HCT116 (cell line): ENCODE results near the gene OBSCN. TPM values are rescaled to one million over a fixed set of nuclear protein-coding genes. Genes with fewer than 3 reads are reported as not detected.

ENCODE experiments used
- ATAC-seq: fragments of 200-7000 bp; cut with Tn5 transposase; 2 replicates; pipeline ENCODE4 v1.9.1; 2020; ENCODE audit warnings: mild to moderate bottlenecking, moderate library complexity
- BruUV-seq: library from RNA; stranded (reverse); fragments of 400-500 nt; replicated peaks from 2 replicates; lab custom pipeline; 2021; lab: Mats Ljungman, UMichigan
- CTCF ChIA-PET: fragments of 300-600 bp; sonication (Branson Sonifier 250); formaldehyde crosslinking; loops from one replicate; lab custom pipeline; 2021; ENCODE audit warnings: antibody characterized with exemption; lab: Charles Lee
- POLR2A ChIA-PET: fragments of 300-600, 350-600 bp; sonication (Branson Sonifier 250); formaldehyde crosslinking; loops from one replicate; lab custom pipeline; 2021; ENCODE audit warnings: antibody characterized with exemption; lab: Charles Lee
- RAD21 ChIA-PET, 2 experiments: fragments of 300-600 bp; sonication (Branson Sonifier 250); formaldehyde crosslinking; loops; one replicate each; lab custom pipeline; 2023; ENCODE audit warnings: low total read pairs in 2 of 2; ENCODE audit not compliant: uncharacterized antibody in 2 of 2, unreplicated experiment in 2 of 2, low non-redundant PET in 1 of 2; lab: Charles Lee
- DNase-seq: peaks from one replicate; pipeline ENCODE4 v3.0.0-alpha.2; 2010; ENCODE audit warnings: low read depth, low spot score
- H2AFZ ChIP-seq: fragments of 200-600 bp; shearing (Covaris generic), sonication (generic); 2 replicates; pipeline ENCODE4 v1.6.1; 2017; ENCODE audit warnings: low read depth, mixed run types, mixed read lengths, antibody characterized with exemption, low read length; ENCODE audit not compliant: poor library complexity, severe bottlenecking
- H3K27ac ChIP-seq: 2 replicates; pipeline ENCODE4 v1.5.1; 2012; ENCODE audit warnings: low read depth, low read length
- H3K27me3 ChIP-seq: fragments of 200-600 bp; sonication (generic); 2 replicates; pipeline ENCODE4 v1.6.1; 2016; ENCODE audit warnings: mixed run types, low read length, mixed read lengths; ENCODE audit not compliant: insufficient read depth
- H3K36me3 ChIP-seq, 2 experiments: fragments of 200-500 bp in 1 of 2; fragments of 200-600 bp in 1 of 2; sonication (Bioruptor generic) in 1 of 2; sonication (generic) in 1 of 2; 2 replicates each; pipeline versions ENCODE4 v1.5.1 to v1.6.1; 2014 to 2016; ENCODE audit warnings: low read length in 2 of 2, inconsistent platforms in 1 of 2, mixed read lengths in 1 of 2, mixed run types in 1 of 2; ENCODE audit not compliant: insufficient read depth in 2 of 2, control insufficient read depth in 1 of 2
- H3K4me1 ChIP-seq, 2 experiments: fragments of 200-600 bp in 1 of 2; sonication (generic) in 1 of 2; 2 replicates each; pipeline versions ENCODE4 v1.5.1 to v1.6.1; 2012 to 2017; ENCODE audit warnings: low read length in 2 of 2, inconsistent platforms in 1 of 2, mild to moderate bottlenecking in 1 of 2, mixed read lengths in 1 of 2, mixed run types in 1 of 2, moderate library complexity in 1 of 2; ENCODE audit not compliant: insufficient read depth in 2 of 2, control insufficient read depth in 1 of 2
- H3K4me2 ChIP-seq: fragments of 200-600 bp; sonication (generic); 2 replicates; pipeline ENCODE4 v1.6.1; 2017; ENCODE audit warnings: mixed run types, low read length, mixed read lengths
- H3K4me3 ChIP-seq, 2 experiments: fragments of 200-600 bp in 1 of 2; sonication (generic) in 1 of 2; replicated peaks in 1 of 2; 2 replicates each; pipeline ENCODE4 v1.5.1; 2011 to 2016; ENCODE audit warnings: low read length in 2 of 2, control low read depth in 1 of 2, low read depth in 1 of 2, mild to moderate bottlenecking in 1 of 2, mixed read lengths in 1 of 2, mixed run types in 1 of 2
- H3K79me2 ChIP-seq: fragments of 200-600 bp; sonication (generic); 2 replicates; pipeline ENCODE4 v1.6.1; 2017; ENCODE audit warnings: mild to moderate bottlenecking, mixed run types, low read length, moderate library complexity, mixed read lengths; ENCODE audit not compliant: insufficient read depth
- H3K9ac ChIP-seq: fragments of 200-600 bp; sonication (generic); 2 replicates; pipeline ENCODE4 v1.6.1; 2016; ENCODE audit warnings: low read length, mixed read lengths
- H3K9me2 ChIP-seq: fragments of 200-600 bp; sonication (generic), shearing (Covaris generic); 2 replicates; pipeline ENCODE4 v1.6.1; 2017; ENCODE audit warnings: mixed run types, mild to moderate bottlenecking, moderate library complexity; ENCODE audit not compliant: insufficient read depth
- H3K9me3 ChIP-seq, 2 experiments: fragments of 200-500 bp in 1 of 2; fragments of 200-600 bp in 1 of 2; sonication (Bioruptor generic) in 1 of 2; sonication (generic) in 1 of 2; 2 replicates each; pipeline ENCODE4 v1.6.1; 2014 to 2017; ENCODE audit warnings: low read length in 2 of 2, mixed read lengths in 2 of 2, inconsistent platforms in 1 of 2, low read depth in 1 of 2, mild to moderate bottlenecking in 1 of 2, mixed run types in 1 of 2, moderate library complexity in 1 of 2; ENCODE audit not compliant: control insufficient read depth in 1 of 2, insufficient read depth in 1 of 2
- H4K20me1 ChIP-seq: fragments of 200-600 bp; sonication (generic), shearing (Covaris generic); 2 replicates; pipeline ENCODE4 v1.6.1; 2017; ENCODE audit warnings: mixed run types, mild to moderate bottlenecking, moderate library complexity; ENCODE audit not compliant: insufficient read depth
- ELF1 ChIP-seq: IDR thresholded peaks from 2 replicates; pipeline ENCODE4 v1.6.1; 2012; ENCODE audit warnings: low read depth, borderline replicate concordance
- EZH2 ChIP-seq: fragments of 200-600 bp; sonication (generic); IDR thresholded peaks from 2 replicates; pipeline ENCODE4 v1.6.1; 2017; ENCODE audit warnings: antibody characterized with exemption, mixed run types
- POLR2A ChIP-seq: IDR thresholded peaks from 2 replicates; pipeline ENCODE4 v1.7.0; 2011; ENCODE audit warnings: borderline replicate concordance; ENCODE audit not compliant: insufficient read depth, insufficient read length; ENCODE audit errors: extremely low read depth
- RAD21 ChIP-seq: IDR thresholded peaks from 2 replicates; pipeline ENCODE4 v1.6.1; 2012; ENCODE audit warnings: low read depth, mild to moderate bottlenecking
- SIN3A ChIP-seq: IDR thresholded peaks from 2 replicates; pipeline ENCODE4 v1.6.1; 2012; ENCODE audit warnings: low read depth
- ZFX ChIP-seq: fragments of 450-650 bp; IDR thresholded peaks from 2 replicates; pipeline ENCODE4 v1.6.1; 2017
- ZNF274 ChIP-seq: fragments of 200-500 bp; sonication (Bioruptor generic); IDR thresholded peaks from 2 replicates; pipeline ENCODE4 v1.6.1; 2014; ENCODE audit warnings: mild to moderate bottlenecking, low read depth, low read length, inconsistent platforms
- intact Hi-C: fragments of 100-400 bp; cut with micrococcal nuclease; formaldehyde crosslinking; loops from 2 replicates; pipeline ENCODE4 v1.10.0; 2022
- total RNA-seq: library from RNA; stranded (reverse); gene quantifications from one replicate; pipeline ENCODE4 v1.2.1, GENCODE V29; 2021; ENCODE audit not compliant: unreplicated experiment
- TF ChIP-seq, protein P1 (sequence below): IDR thresholded peaks from 2 replicates; pipeline ENCODE4 v1.6.1; 2011; ENCODE audit warnings: mild to moderate bottlenecking, low read length, moderate library complexity; ENCODE audit not compliant: insufficient replicate concordance; ENCODE audit errors: extremely low read depth
- TF ChIP-seq, protein P2 (sequence below): IDR thresholded peaks from 2 replicates; pipeline ENCODE4 v1.6.1; 2012; ENCODE audit warnings: low read depth

The OBSCN gene
- total RNA-seq, 1 experiment from 2014 or later, result 16.6 TPM

DNA sequence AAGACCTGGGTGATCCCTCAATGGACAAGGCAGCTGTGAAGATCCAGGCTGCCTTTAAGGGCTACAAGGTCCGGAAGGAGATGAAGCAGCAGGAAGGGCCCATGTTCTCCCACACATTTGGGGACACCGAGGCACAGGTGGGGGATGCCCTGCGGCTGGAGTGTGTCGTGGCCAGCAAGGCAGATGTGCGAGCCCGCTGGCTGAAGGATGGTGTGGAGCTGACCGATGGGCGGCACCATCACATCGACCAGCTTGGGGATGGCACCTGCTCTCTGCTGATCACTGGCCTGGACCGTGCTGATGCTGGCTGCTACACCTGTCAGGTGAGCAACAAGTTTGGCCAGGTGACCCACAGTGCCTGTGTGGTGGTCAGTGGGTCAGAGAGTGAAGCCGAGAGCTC, 113.6 kb downstream of the OBSCN start:
- H3K4me2 ChIP-seq, result no peak overlapping the region
- no peaks in the 10 kb centered on the region for H3K27me3 ChIP-seq
- ATAC-seq, result no peak
- no peaks in the 10 kb centered on the region for H3K4me1 ChIP-seq
- H4K20me1 ChIP-seq, result no peaks in the 10 kb centered on the region
- ChIA-PET POLR2A (no interaction called here), CTCF (no interaction called here), RAD21 (no interaction called here)
- intact Hi-C loops, result no loop called here
- no peaks in the 10 kb centered on the region for H3K9me2 ChIP-seq
- H2AFZ ChIP-seq, result no peak overlapping the region
- BruUV-seq, result no TSS peak
- peaks cover 3 to 4% of the 10 kb centered on the region in 2 experiments; a peak in 2 of 4 replicates for H3K9me3 ChIP-seq
- H3K36me3 ChIP-seq, result no peaks in the 10 kb centered on the region
- TF ChIP-seq POLR2A, result no peak
- no peaks in the 10 kb centered on the region for H3K79me2 ChIP-seq
- DNase-seq, result no peak
- H3K27ac ChIP-seq, result no peak overlapping the region
- no peak overlapping the region for H3K9ac ChIP-seq
- H3K4me3 ChIP-seq, result no peak overlapping the region

DNA sequence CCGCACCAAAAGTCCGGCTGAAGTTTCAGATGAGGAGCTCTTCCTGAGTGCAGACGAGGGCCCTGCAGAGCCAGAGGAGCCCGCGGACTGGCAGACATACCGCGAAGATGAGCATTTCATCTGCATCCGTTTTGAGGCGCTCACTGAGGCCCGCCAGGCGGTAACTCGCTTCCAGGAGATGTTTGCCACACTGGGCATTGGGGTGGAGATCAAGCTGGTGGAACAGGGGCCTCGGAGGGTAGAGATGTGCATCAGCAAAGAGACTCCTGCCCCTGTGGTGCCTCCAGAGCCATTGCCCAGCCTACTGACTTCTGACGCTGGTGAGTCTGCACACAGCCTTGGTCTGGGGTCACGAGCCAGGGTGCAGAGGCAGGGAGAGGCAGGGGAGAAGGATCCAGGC, 114.1 kb downstream of the OBSCN start:
- Histone ChIP-seq H3K4me3 (no peak overlapping the region), H3K79me2 (no peaks in the 10 kb centered on the region), H3K9me3 (peaks cover 3 to 4% of the 10 kb centered on the region in 2 experiments; a peak in 2 of 4 replicates), H3K9ac (no peak overlapping the region), H2AFZ (no peak overlapping the region), H3K27ac (no peak overlapping the region), H3K27me3 (no peaks in the 10 kb centered on the region), H4K20me1 (no peaks in the 10 kb centered on the region), H3K36me3 (no peaks in the 10 kb centered on the region), H3K4me1 (no peaks in the 10 kb centered on the region), H3K4me2 (no peak overlapping the region), H3K9me2 (no peaks in the 10 kb centered on the region)
- RAD21 ChIA-PET, result no interaction called here
- ATAC-seq, result no peak
- no peak for TF ChIP-seq EZH2
- no peak for TF ChIP-seq ELF1
- TF ChIP-seq, protein P1, sequence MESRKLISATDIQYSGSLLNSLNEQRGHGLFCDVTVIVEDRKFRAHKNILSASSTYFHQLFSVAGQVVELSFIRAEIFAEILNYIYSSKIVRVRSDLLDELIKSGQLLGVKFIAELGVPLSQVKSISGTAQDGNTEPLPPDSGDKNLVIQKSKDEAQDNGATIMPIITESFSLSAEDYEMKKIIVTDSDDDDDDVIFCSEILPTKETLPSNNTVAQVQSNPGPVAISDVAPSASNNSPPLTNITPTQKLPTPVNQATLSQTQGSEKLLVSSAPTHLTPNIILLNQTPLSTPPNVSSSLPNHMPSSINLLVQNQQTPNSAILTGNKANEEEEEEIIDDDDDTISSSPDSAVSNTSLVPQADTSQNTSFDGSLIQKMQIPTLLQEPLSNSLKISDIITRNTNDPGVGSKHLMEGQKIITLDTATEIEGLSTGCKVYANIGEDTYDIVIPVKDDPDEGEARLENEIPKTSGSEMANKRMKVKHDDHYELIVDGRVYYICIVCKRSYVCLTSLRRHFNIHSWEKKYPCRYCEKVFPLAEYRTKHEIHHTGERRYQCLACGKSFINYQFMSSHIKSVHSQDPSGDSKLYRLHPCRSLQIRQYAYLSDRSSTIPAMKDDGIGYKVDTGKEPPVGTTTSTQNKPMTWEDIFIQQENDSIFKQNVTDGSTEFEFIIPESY, result no peak
- TF ChIP-seq, protein P2, sequence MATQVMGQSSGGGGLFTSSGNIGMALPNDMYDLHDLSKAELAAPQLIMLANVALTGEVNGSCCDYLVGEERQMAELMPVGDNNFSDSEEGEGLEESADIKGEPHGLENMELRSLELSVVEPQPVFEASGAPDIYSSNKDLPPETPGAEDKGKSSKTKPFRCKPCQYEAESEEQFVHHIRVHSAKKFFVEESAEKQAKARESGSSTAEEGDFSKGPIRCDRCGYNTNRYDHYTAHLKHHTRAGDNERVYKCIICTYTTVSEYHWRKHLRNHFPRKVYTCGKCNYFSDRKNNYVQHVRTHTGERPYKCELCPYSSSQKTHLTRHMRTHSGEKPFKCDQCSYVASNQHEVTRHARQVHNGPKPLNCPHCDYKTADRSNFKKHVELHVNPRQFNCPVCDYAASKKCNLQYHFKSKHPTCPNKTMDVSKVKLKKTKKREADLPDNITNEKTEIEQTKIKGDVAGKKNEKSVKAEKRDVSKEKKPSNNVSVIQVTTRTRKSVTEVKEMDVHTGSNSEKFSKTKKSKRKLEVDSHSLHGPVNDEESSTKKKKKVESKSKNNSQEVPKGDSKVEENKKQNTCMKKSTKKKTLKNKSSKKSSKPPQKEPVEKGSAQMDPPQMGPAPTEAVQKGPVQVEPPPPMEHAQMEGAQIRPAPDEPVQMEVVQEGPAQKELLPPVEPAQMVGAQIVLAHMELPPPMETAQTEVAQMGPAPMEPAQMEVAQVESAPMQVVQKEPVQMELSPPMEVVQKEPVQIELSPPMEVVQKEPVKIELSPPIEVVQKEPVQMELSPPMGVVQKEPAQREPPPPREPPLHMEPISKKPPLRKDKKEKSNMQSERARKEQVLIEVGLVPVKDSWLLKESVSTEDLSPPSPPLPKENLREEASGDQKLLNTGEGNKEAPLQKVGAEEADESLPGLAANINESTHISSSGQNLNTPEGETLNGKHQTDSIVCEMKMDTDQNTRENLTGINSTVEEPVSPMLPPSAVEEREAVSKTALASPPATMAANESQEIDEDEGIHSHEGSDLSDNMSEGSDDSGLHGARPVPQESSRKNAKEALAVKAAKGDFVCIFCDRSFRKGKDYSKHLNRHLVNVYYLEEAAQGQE, result no peak
- TF ChIP-seq ZFX, result no peak
- no peak for TF ChIP-seq SIN3A
- TF ChIP-seq RAD21, result no peak
- TF ChIP-seq ZNF274, result no peak
- POLR2A ChIA-PET, result no interaction called here
- DNase-seq, result no peak
- CTCF ChIA-PET, result no interaction called here
- intact Hi-C loops, result no loop called here
- no TSS peak for BruUV-seq
